Measurements from ENCODE around the gene GPR55.
A peak's percentile ranks its signal among the peaks of the same experiment; 100 is the strongest.

GPR55 gene

DNA sequence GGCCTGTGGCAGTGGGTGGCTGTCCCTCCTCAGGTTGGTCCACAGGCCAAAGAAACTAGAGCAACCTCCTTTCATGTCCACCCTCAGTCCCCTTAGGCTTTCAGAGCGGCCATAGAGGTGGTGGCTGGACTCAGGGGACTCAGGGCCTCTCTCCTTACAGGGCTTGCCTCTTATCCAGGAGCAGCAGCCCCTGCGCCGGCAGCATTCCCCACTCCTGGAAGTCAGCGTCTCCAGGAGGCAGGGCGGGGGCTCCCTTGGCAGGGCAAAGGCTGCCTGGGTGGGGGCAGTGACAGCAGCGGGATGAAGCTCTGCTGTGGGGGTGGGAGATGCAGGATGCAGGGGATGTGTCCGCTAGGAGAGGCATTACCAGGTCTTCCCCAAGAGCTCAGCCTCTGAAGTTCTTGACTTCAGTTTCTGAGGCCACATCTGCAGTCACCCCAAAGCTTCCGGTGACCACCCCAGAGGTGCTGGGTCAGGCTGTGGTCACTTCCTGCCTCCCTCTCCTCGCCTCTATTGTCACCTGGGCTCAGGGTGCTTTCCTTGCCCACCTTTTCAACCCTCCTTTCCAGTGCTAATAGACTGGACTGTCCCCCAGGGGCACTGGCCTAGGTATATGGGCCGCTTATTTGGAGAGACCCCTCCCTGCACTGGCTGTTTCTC is 8.6 kb upstream of the GPR55 start:
- DNase-seq = no peak

DNA sequence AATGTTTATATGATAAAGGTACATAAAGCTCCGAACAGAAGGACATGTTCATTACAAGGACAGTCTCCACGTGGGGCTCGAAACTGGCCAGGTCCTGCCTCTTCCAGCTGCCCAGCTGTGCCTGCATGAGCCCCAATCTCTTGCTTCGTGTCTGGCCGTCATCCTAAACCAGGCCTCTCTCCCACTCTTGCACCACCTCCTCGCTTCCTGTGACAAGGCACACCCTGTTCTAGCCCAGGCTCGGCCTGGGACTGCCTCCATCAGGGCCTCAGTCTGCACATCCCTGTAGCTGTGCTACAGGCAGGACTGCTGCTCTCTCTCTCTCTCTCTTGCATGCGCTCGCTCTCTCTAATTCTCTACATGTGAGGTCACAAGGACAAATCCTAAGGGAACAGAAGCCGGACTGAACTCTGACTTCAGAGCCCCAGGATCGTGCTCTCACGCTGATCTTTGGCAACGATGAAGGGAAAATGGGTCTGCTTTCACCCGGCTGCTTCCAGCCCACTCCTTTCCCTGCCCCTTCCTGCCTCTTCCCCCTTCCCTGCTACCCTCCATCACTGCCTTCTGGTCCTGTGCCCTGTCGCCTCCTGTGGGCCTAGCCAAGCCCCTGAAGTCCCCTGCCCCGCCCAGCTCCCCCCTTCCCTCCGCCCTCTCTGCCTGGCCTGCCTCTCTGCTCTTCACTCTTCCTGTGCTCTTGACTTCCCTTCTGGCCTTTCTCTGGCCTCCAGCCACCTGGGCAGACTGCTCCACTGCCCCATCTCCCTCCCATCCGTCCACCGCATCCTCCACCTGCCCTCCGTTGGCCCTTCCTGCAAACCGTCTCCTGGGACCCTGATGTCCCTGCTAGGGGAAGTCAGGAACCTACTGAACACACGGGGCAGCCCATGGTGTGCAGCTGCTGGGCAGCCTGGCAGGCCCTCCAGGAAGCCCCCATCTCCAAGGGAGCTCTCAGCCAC is 7.8 kb upstream of the GPR55 start:
- DNase-seq = no peak

- DNase-seq = no peak
Measured at GRCh38 chr2:230931556-230932231, 6.7 kb upstream of the GPR55 start.

DNA sequence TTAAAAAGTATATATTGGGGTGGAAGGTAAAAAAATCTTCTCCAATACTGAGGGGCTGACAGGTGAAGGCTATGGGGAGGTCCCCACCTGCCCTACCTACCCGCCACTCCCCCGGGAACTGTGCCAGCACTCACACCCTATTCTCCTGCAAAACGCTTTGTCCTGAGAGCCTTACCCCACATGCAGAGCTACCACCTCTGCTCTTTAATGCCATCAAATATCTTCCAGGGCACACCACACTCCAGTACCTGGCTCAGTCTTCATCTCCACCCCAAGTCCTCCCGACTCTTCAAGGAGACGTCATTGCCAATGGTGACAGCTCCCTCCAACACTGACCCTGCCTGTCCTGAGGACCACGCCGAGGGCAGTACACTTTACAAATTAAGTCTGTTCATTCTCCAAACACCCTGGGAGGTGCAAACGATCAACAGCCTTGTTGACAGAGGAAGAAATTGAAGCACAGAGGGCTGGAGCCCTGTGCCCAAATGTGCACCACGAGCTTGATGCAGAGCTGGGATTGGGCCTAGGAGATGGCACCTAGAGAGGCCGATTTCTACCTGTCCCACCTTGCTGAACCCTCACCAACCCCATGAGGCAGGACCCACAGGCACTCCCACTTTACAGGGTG is 6.0 kb upstream of the GPR55 start:
- DNase-seq = no peak

DNA sequence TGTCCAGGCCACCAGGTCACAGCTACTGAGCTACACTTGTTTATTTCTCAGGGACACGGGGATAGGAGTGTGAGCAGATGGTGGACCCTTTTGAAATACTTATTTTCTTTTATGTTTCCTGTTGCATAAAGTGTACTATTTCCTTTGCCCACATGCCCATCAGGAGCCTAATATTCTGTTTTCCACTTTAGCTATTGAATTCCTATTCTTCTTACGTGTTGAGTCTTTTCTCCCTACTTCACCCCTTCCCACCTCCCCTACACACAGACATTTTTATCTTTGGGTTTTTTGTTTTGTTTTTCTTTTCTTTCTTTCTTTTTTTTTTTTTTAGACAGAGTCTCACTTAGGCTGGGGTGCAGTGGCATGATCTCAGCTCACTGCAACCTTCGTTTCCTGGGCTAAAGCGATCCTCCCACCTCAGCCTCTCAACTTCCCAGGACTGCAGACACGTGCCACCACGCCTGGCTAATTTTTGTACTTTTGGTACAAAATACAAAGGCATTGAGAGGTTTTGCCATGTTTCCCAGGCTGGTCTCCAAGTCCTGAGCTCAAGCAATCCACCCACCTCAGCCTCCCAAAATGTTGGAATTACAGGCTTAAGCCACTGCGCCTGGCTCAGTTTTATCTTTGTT is 5.2 kb upstream of the GPR55 start:
- DNase-seq = no peak

GRCh38 chr2:230929381-230930148 is 4.5 kb upstream of the GPR55 start:
- DNase-seq = peak; percentile 9

- no peak for DNase-seq
Measured at GRCh38 chr2:230928701-230929380, 3.8 kb upstream of the GPR55 start.

GRCh38 chr2:230927711-230928341 is 2.8 kb upstream of the GPR55 start:
- DNase-seq = no peak

- DNase-seq = no peak
Measured at GRCh38 chr2:230925879-230926765, 1.1 kb upstream of the GPR55 start.

- no peak for DNase-seq
Measured at GRCh38 chr2:230925443-230925878, 419 bp upstream of the GPR55 start.

GRCh38 chr2:230924092-230924469 is 961 bp downstream of the GPR55 start:
- DNase-seq = no peak

DNA sequence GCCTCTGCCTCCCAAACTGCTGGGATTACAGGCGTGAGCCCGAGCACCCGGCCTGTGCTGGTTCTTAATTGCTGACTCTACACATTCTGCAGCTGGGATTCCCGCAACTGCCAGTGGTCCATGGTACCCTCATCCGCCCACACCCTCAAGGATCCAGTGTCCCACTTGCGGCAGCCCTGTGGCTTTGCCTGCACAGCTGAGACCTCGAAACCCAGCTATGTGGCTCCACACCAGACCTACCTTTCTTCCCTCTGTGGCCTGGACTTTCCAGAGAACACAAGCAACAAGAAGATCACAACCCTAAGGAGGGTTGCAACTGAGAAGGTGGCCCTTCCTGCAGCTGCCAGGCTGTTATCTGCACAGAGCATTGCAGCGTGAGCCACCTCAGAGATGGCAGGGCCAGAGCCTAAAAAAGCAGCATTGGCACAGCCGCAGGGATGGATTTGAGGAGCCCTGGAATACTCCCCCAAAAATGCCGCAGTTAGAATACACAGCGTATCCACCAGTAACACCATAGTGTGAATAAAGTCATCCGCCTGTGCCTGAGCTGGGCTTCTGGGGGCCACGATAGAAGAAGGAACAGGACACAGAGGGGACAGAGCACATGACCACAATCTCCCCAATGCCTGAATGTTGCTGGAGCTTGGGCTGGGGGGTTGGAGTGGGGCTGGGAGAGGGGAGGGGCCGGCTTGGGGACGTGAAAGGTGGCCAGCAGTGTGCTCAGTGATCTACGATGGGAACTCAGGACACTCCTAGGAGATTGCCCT is 1.9 kb downstream of the GPR55 start:
- DNase-seq = no peak

DNA sequence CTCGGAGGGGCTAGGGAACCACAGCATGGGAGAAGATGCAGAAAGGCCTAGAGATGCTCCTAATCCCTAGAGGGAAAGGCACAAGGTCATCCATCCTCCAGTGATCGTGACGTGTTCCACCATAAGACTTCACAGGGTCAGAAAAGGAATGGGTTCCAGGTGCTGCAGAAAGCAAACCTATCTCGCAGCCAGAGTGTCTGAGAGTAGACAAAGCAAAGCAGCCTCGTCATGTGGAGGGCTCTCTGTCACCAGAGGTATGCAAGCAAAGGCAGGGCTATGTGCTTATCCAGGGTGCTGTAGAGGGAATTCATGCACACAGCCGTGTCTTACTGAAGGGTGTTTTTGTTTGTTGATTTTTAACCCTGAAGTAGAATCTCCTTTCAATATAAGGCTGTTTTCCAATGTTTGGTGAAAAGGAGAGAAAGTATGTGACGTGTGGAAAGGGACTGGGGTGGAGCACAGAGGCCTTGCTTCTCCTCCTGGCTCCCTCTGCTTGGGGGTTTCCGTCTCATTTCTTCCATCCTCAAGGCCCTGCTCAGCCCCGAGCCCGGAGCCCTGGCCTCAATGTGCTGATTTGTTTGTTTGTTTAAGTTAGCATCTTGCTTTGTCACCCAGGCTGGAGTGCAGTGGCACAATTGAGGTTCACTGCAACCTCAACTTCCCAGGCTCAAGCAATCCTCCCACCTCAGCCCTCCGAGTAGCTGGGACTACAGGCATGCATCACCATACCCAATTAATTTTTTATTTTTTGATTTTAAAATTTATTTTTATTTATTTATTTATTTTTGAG is 3.0 kb downstream of the GPR55 start:
- no peak for DNase-seq

DNA sequence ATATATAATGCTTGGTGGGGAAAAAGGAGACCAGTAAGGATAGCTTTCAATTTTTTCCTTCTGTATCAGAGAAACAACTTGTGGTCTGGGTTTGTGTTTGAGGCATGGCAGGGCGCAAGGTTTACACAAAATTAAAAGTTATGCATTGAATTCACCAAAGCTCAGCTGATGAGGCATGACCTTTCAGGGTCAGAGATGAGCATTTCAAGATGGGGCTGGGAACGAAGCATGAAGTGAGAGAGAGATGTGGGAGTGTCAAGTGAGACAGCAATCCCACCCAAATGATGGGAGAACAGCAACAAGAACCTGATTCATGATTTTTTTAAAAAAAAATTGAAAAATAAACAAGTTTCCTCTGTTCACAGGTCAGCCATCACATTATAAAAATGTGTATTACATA is 4.9 kb downstream of the GPR55 start:
- no peak for DNase-seq

DNA sequence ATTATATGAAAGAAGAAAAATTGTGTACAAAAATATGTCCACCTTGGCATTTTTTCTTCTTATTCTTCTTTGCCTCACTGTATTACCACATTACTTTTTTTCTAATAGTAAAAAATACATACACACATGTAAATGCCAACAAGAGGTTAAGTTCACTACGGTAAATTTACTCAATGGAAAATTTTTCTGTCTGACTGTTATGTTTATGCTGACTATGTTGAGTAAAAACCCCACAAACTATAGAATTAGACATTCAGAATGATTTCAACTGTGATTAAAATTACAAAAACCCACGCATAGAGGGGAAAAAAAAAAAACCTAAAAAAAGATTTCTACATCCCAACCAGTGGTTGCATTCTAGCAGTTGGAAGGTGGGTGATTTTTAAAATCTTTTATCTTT is 5.4 kb downstream of the GPR55 start:
- no peak for DNase-seq

GRCh38 chr2:230919240-230919639 is 5.8 kb downstream of the GPR55 start:
- peak; percentile 17 for DNase-seq

- DNase-seq = no peak
Measured at GRCh38 chr2:230916218-230916617, 8.8 kb downstream of the GPR55 start.

DNA sequence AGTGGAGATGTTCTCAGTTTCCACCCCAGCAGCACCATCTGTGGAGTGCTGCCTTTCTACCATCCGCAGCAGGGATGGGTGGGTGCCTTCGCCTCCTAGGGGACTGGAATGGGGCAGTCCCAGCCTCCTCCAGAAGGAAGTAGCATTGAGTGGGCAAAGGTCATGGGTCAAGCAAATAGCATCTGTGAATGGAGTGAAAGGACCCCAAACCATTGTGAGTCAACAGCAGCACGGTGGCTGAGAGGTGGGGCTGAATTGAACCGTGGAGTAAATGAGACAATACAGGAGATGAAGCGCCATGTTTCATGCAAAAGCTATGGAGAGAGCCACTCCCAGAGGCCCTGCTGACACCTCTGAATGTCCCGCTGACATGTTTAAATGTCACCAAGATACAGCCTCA is 9.7 kb downstream of the GPR55 start:
- DNase-seq = no peak
